Activated naive CD4-positive, alpha-beta T cell treated with anti-CD3 and anti-CD28 coated beads for 36 hours (primary cell): ENCODE data around the gene C18orf32. TPM values are rescaled to one million over a fixed set of nuclear protein-coding genes. Genes with fewer than 3 reads are reported as not detected.
"Not testable (repeated sequence)": the region's sequence is repeated elsewhere in the genome, so short reads cannot be mapped to it uniquely, and the experiment has no call there.

Experiments
- CTCF ChIA-PET: fragments of 350-600 bp; sonication (Branson Sonifier 250); formaldehyde crosslinking; loops from one replicate; lab custom pipeline; 2021; ENCODE audit warnings: antibody characterized with exemption; lab: Charles Lee
- DNase-seq: peaks from one replicate; pipeline ENCODE4 v3.0.0-alpha.2; 2020
- H3K27ac Mint-ChIP-seq: one replicate; pipeline ENCODE4 v1.8.0; 2021; ENCODE audit warnings: mild to moderate bottlenecking, mixed read lengths
- H3K27me3 Mint-ChIP-seq: one replicate; pipeline ENCODE4 v1.8.0; 2021; ENCODE audit warnings: low read depth, mixed read lengths
- H3K36me3 Mint-ChIP-seq: one replicate; pipeline ENCODE4 v1.8.0; 2021; ENCODE audit warnings: low read depth, mixed read lengths
- H3K4me1 Mint-ChIP-seq: one replicate; pipeline ENCODE4 v1.8.0; 2021; ENCODE audit warnings: low read depth, mixed read lengths
- H3K4me3 Mint-ChIP-seq: one replicate; pipeline ENCODE4 v1.8.0; 2021; ENCODE audit warnings: mild to moderate bottlenecking, moderate library complexity, mixed read lengths
- H3K9me3 Mint-ChIP-seq: one replicate; pipeline ENCODE4 v1.8.0; 2021; ENCODE audit warnings: mixed read lengths
- intact Hi-C: fragments of 100-400 bp; cut with micrococcal nuclease; formaldehyde crosslinking; loops from one replicate; pipeline ENCODE4 v1.15.1; 2023
- total RNA-seq, 2 experiments: library from RNA; stranded (reverse); gene quantifications; one replicate each; pipeline ENCODE4 v1.2.3, GENCODE V29; 2021

C18orf32 gene
- total RNA-seq, 2 experiments from 2014 or later, result 24.1 to 26.6 TPM

DNA sequence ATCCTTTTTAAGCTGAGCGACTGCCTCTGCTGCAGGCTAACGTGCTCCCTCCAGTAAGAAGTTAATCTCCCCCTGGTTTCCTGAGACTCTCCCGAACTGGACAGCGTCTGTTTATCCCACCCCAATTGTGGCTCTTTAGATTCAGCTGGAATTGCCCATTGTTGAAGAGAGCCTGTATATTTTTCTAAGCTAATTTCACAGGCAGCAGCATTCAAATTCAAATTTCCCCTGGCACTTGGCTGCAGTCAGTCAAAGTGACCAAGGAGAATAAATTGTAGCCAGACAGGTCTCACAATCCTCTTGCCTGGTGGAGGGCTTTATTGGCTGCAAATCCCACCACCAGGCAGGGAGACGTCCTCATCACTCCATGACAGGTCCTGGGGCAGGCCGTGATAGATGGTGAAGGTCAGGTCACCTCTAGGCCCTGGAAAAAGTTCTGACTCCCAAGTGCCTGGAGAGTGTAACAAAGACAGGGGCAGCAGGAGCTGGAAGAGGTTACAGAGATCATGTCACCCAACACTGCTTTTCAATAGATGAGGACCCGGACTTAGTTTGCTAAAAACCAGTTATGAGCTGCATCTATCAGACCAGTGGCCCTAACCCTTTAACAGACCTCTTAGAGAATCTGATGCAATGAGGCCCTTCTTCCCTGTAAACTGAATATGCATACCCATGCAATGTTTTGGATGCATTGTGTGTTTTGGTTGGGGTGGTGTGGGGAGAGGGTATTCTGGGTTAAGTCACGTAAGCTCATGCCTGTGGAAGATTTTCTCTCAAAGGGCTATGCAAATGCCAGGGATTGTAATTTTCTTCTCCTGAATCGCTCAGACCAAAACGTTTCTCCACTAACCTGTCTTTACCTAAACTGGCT, 32.3 kb upstream of the C18orf32 start:
- Mint-ChIP-seq H3K27ac (no peak overlapping the region), H3K4me3 (no peak overlapping the region), H3K27me3 (peaks cover 3% of the 10 kb centered on the region), H3K4me1 (no peaks in the 10 kb centered on the region), H3K36me3 (no peaks in the 10 kb centered on the region), H3K9me3 (no peaks in the 10 kb centered on the region)
- no peak for DNase-seq
- intact Hi-C loops, result loop anchor here (10.0 kb wide), 1 partner anchor 835 kb away; no protein-coding TSS in a partner anchor
- CTCF ChIA-PET, result interaction anchor here (1.6 kb wide), 1 partner anchor 9 kb away, joined by 8 read pairs; no protein-coding TSS in a partner anchor

DNA sequence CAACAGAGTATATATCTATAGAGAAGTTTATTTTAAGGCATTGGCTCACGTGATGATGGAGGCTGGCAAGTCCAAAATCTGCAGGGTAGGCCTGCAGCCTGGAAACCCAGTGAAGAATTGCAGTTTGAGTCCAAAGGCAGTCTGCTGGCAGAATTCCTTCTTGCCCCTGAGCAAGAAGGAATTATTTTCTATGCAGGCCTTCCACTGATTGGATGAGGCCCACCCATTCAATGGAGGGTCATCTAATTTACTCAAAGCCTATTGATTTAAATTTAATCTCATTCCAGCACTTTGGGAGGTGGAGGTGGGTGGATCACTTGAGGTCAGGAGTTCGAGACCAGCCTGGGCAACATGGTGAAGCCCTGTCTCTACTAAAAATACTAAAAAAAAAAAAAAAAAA, 30.4 kb upstream of the C18orf32 start:
- Mint-ChIP-seq H3K36me3 (no peaks in the 10 kb centered on the region), H3K4me1 (no peaks in the 10 kb centered on the region), H3K4me3 (no peak overlapping the region), H3K27ac (no peak overlapping the region), H3K9me3 (no peaks in the 10 kb centered on the region), H3K27me3 (peaks cover 3% of the 10 kb centered on the region)
- no peak for DNase-seq
- intact Hi-C loops, result loop anchor here (10.0 kb wide), 1 partner anchor 837 kb away; no protein-coding TSS in a partner anchor
- CTCF ChIA-PET, result interaction anchor here (4.6 kb wide), 1 partner anchor 342 kb away, joined by 26 read pairs; no protein-coding TSS in a partner anchor

DNA sequence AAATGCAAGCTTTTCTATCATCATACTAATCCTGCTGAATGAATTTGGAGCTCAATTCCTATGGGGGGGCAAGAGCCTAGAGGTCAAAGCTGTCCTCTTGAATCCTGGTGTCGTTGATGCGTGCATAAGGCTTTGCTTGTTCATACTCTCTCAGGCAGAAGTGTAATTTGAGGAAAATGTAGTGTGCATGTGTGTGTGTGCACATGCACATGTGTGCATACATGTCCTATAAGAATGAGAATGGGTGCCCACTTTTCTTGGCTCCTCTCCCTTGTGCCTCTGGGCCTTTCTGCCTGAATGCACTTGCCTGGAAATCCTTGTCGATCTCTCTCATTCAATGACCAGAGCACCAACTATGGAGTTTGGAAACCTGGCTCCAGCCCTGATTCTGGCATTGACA, 28.5 kb upstream of the C18orf32 start:
- no peak for DNase-seq
- CTCF ChIA-PET, result interaction anchor here (4.6 kb wide), 1 partner anchor 344 kb away, joined by 26 read pairs; no protein-coding TSS in a partner anchor
- no peak overlapping the region for H3K27ac Mint-ChIP-seq
- no peaks in the 10 kb centered on the region for H3K9me3 Mint-ChIP-seq
- H3K36me3 Mint-ChIP-seq, result no peaks in the 10 kb centered on the region
- no peak overlapping the region for H3K4me3 Mint-ChIP-seq
- H3K4me1 Mint-ChIP-seq, result no peaks in the 10 kb centered on the region
- H3K27me3 Mint-ChIP-seq, result peaks cover 3% of the 10 kb centered on the region
- intact Hi-C loops, result loop anchor here (10.0 kb wide), 1 partner anchor 839 kb away; no protein-coding TSS in a partner anchor

- DNase-seq, H3K9me3 Mint-ChIP-seq, H3K4me1 Mint-ChIP-seq, H3K4me3 Mint-ChIP-seq, H3K27ac Mint-ChIP-seq, H3K36me3 Mint-ChIP-seq, H3K27me3 Mint-ChIP-seq: not testable (repeated sequence)
- CTCF ChIA-PET, result interaction anchor here (4.6 kb wide), 1 partner anchor 345 kb away, joined by 26 read pairs; no protein-coding TSS in a partner anchor
- intact Hi-C loops, result loop anchor here (10.0 kb wide), 1 partner anchor 840 kb away; no protein-coding TSS in a partner anchor
Observed at GRCh38 chr18:49515003-49515402, 28.0 kb upstream of the C18orf32 start.

GRCh38 chr18:49514577-49514976, 27.5 kb upstream of the C18orf32 start:
- Mint-ChIP-seq H3K27ac (no peak overlapping the region), H3K4me1 (no peaks in the 10 kb centered on the region), H3K36me3 (no peaks in the 10 kb centered on the region), H3K27me3 (peaks cover 3% of the 10 kb centered on the region), H3K9me3 (no peaks in the 10 kb centered on the region), H3K4me3 (no peak overlapping the region)
- intact Hi-C loops, result loop anchor here (5.0 to 10.0 kb wide), 3 partner anchors 48 to 840 kb away; partner anchors contain the start of gene LIPG
- DNase-seq, result no peak
- CTCF ChIA-PET, result interaction anchor here (4.6 kb wide), 1 partner anchor 345 kb away, joined by 26 read pairs; no protein-coding TSS in a partner anchor

DNA sequence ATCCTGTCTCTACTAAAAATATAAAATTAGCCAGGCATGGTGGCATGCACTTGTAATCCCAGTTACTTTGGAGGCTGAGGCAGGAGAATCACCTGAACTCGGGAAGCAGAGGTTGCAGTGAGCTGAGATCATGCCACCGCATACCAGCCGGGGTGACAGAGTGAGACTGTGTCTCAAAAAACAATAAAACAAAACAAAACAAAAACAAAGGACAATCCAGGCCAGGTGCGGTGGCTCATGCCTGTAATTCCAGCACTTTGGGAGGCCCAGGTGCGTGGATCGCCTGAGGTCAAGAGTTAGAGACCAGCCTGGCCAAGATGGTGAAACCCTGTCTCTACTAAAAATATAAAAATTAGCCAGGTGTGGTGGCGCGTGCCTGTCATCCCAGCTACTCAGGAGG, 25.8 kb upstream of the C18orf32 start:
- H3K4me3 Mint-ChIP-seq, H3K27me3 Mint-ChIP-seq, H3K9me3 Mint-ChIP-seq, H3K36me3 Mint-ChIP-seq, DNase-seq, H3K4me1 Mint-ChIP-seq, CTCF ChIA-PET, H3K27ac Mint-ChIP-seq: not testable (repeated sequence)
- intact Hi-C loops, result loop anchor here (5.0 to 10.0 kb wide), 3 partner anchors 49 to 842 kb away; partner anchors contain the start of gene LIPG

DNA sequence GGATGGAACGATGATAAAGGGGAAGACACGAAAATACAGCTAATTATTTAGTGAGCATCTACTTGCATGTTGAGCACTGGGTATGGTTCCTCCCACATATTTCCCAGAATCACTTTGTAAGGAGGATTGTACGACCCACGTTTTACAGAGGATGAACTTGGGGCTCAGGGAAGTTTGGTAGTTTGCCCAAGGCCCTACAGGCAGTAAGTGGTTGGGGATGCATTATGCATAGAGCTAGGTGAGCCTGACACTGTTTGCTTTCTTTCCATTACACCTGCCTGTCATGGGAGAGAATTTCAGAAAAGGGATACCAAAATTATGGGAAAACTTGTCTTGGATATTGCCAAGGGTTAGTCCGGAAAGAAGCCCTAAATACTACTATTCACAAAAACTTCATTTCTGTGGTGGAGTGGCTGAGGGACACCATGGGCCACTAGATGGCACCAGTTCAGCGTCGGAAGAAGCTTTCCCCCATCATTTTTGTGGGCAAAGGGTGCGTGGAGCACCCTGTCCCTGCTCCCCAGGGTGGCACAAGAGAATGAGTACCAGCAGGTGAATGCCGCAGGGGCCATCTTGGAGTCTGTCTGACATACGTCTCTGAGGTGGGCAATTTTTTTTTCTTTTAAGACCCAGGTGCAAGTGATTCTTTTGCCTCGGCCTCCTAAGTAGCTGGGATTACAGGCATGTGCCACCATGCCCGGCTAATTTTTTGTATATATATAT, 23.5 kb upstream of the C18orf32 start:
- Mint-ChIP-seq H3K9me3 (no peaks in the 10 kb centered on the region), H3K27me3 (peaks cover 12% of the 10 kb centered on the region), H3K27ac (no peak overlapping the region), H3K36me3 (no peaks in the 10 kb centered on the region), H3K4me3 (no peak overlapping the region), H3K4me1 (no peaks in the 10 kb centered on the region)
- intact Hi-C loops, result loop anchor here (1.0 to 10.0 kb wide), 5 partner anchors 52 to 844 kb away; partner anchors contain the start of gene LIPG
- CTCF ChIA-PET, result interaction anchor here (0.6 to 5.1 kb wide), 20 partner anchors 9 to 755 kb away, joined by 3 to 83 read pairs (median 4); partner anchors contain the start of gene MYO5B
- peak; percentile 60 for DNase-seq

- H3K27ac Mint-ChIP-seq, H3K9me3 Mint-ChIP-seq, H3K4me3 Mint-ChIP-seq, H3K36me3 Mint-ChIP-seq, CTCF ChIA-PET, H3K4me1 Mint-ChIP-seq, intact Hi-C loops, DNase-seq: not testable (repeated sequence)
- H3K27me3 Mint-ChIP-seq, result peaks cover 14% of the 10 kb centered on the region
Observed at GRCh38 chr18:49506438-49506837, 19.4 kb upstream of the C18orf32 start.

GRCh38 chr18:49503931-49504330, 16.9 kb upstream of the C18orf32 start:
- no peak overlapping the region for H3K4me3 Mint-ChIP-seq
- no peak for DNase-seq
- no peaks in the 10 kb centered on the region for H3K4me1 Mint-ChIP-seq
- CTCF ChIA-PET, result interaction anchor here (1.4 kb wide), 1 partner anchor 357 kb away, joined by 7 read pairs; no protein-coding TSS in a partner anchor
- H3K9me3 Mint-ChIP-seq, result no peaks in the 10 kb centered on the region
- intact Hi-C loops, result no loop called here
- H3K27me3 Mint-ChIP-seq, result peaks cover 16% of the 10 kb centered on the region
- no peaks in the 10 kb centered on the region for H3K36me3 Mint-ChIP-seq
- no peak overlapping the region for H3K27ac Mint-ChIP-seq

- H3K4me1 Mint-ChIP-seq, result no peaks in the 10 kb centered on the region
- no peak for DNase-seq
- no peaks in the 10 kb centered on the region for H3K9me3 Mint-ChIP-seq
- H3K27me3 Mint-ChIP-seq, result peaks cover 9% of the 10 kb centered on the region
- CTCF ChIA-PET, result no interaction called here
- no peak overlapping the region for H3K4me3 Mint-ChIP-seq
- intact Hi-C loops, result no loop called here
- no peaks in the 10 kb centered on the region for H3K36me3 Mint-ChIP-seq
- H3K27ac Mint-ChIP-seq, result no peak overlapping the region
Observed at GRCh38 chr18:49500201-49500921, 13.3 kb upstream of the C18orf32 start.

DNA sequence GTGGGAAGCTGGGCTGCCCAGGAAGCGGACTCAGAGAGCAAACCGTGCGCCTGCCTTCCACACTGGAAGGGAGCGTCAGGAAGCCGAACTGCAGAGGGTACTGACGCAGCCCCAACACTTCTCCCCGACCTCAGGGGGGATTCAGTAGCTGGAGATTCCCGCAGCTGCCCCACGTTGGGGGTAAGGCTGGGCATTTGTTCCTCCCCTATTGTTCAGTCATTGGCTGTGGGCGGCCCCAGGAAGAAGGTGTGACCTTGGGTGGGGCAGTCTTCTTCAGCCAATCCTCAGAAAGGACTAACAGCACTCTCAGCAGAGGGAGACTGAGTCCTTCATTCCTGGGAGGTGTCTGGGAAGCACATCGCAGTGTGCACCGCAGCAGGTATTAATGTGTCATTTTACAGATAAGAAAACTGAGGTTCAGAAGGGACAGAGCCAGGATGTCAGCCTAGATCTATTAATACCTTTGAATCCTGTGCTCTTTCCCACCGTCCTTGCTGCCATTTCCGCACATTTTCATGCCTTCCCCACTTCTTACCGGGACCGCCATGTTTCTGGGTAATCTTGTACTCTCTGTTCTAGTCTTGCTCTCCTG, 12.1 kb upstream of the C18orf32 start:
- intact Hi-C loops, result no loop called here
- Mint-ChIP-seq H3K27ac (no peak overlapping the region), H3K4me3 (no peak overlapping the region), H3K27me3 (peaks cover 9% of the 10 kb centered on the region), H3K4me1 (no peaks in the 10 kb centered on the region), H3K9me3 (no peaks in the 10 kb centered on the region), H3K36me3 (no peaks in the 10 kb centered on the region)
- no peak for DNase-seq
- CTCF ChIA-PET, result no interaction called here
